ENCODE measurements around the gene SPHK2.
"Not testable (repeated sequence)": the region's sequence is repeated elsewhere in the genome, so short reads cannot be mapped to it uniquely, and the experiment has no call there.

The SPHK2 gene

GRCh38 chr19:48624791-48625723, 5.8 kb downstream of the SPHK2 start:
- DNase-seq (ENCODE audit: low read depth in 2 of 2), result no peak

GRCh38 chr19:48625891-48626327, 6.6 kb downstream of the SPHK2 start:
- DNase-seq (ENCODE audit: low read depth in 2 of 2), result no peak

DNA sequence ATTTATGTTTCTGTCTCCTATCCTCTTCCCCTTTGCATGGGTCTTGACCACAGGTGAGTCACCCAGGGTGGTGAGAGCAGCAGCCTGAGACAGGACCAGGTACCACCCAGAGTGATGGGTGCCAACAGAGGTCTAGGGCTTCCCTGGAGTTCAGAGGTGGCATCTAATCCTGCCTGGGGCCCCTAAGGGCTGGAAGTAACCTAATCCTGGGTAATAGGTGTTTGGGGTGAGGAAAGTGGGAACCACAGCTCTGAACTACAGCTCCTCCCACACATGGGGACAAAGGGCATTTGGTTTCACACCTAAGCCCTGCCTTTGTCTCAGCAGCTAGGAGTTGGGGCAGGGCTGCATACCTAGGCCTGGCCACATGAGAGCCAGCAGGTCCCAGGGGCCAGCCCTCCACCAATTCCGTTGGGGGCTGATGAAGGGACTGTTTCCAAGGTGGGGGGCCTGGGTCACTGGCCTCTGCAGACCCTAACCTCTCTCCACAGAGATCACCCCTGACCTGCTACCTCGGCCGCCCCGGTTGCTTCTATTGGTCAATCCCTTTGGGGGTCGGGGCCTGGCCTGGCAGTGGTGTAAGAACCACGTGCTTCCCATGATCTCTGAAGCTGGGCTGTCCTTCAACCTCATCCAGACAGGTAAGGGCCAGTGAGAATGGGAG, 8.0 kb downstream of the SPHK2 start:
- no peak for DNase-seq (ENCODE audit: low read depth in 2 of 2)

DNA sequence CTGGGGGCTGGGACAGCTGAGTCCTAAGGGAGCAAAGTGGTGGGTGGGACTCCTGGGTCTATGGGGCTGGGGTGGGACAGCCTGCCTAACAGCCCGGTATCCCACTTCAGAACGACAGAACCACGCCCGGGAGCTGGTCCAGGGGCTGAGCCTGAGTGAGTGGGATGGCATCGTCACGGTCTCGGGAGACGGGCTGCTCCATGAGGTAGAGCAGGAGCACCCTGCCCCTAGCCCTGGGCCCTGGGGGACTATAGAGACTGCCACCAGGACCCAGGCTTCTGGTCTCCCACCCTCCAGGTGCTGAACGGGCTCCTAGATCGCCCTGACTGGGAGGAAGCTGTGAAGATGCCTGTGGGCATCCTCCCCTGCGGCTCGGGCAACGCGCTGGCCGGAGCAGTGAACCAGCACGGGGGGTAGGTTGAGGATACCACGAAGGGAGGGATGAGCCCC, 8.6 kb downstream of the SPHK2 start:
- no peak for DNase-seq (ENCODE audit: low read depth in 2 of 2)

DNA sequence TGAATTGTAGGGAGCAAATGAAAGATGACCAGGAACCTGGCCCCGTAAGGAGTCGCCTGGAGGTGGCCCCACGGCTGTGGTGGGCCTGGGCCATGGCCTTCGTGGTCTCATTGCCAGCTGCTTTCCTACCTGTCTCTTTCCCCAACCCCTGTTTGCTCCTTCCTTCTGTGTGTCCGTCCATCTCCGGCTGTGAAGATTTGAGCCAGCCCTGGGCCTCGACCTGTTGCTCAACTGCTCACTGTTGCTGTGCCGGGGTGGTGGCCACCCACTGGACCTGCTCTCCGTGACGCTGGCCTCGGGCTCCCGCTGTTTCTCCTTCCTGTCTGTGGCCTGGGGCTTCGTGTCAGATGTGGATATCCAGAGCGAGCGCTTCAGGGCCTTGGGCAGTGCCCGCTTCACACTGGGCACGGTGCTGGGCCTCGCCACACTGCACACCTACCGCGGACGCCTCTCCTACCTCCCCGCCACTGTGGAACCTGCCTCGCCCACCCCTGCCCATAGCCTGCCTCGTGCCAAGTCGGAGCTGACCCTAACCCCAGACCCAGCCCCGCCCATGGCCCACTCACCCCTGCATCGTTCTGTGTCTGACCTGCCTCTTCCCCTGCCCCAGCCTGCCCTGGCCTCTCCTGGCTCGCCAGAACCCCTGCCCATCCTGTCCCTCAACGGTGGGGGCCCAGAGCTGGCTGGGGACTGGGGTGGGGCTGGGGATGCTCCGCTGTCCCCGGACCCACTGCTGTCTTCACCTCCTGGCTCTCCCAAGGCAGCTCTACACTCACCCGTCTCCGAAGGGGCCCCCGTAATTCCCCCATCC, 9.4 kb downstream of the SPHK2 start:
- no peak for DNase-seq (ENCODE audit: low read depth in 2 of 2)

DNA sequence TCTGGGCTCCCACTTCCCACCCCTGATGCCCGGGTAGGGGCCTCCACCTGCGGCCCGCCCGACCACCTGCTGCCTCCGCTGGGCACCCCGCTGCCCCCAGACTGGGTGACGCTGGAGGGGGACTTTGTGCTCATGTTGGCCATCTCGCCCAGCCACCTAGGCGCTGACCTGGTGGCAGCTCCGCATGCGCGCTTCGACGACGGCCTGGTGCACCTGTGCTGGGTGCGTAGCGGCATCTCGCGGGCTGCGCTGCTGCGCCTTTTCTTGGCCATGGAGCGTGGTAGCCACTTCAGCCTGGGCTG, 9.9 kb downstream of the SPHK2 start:
- no peak for DNase-seq (ENCODE audit: low read depth in 2 of 2)

GRCh38 chr19:48629599-48630295, 10.4 kb downstream of the SPHK2 start:
- DNase-seq (ENCODE audit: low read depth in 2 of 2), result no peak

DNA sequence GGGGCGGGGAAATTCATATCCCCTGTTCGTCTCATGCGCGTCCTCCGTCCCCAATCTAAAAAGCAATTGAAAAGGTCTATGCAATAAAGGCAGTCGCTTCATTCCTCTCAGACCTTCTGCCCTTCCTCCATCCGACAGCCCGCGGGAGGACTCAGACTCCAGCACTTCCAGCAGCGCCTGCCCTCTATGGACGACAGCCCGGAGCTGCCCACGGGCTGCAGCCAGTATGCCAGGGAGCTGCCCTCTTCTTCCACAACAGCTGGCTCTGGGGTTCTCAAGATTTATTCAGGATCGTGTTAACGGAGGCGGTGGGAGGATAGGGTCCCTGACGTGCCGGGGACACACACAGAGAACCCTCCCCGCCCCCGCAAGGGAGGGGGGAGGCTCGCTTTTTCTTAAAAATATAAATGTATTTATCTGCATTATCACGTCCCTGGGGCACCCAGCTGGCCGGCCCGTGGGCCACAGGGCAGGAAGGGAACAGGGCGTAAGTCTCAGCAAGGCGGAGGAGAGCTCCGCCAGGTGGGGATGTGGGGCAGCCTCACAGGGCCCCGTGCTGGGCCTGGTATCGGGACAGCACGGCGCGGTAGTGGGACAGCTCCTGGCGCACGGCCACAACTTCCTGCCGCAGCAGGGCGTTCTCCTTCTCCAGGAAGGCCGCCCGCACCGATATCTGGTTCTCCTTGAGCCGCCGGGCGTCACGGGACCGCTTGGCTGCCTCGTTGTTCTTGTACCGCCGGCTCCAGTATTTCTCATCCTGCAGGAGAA, 11.2 kb downstream of the SPHK2 start:
- no peak for DNase-seq (ENCODE audit: low read depth in 2 of 2)

- no peak for DNase-seq (ENCODE audit: low read depth in 2 of 2)
Observed at GRCh38 chr19:48631225-48631624, 11.9 kb downstream of the SPHK2 start.

GRCh38 chr19:48632286-48632685, 13.0 kb downstream of the SPHK2 start:
- DNase-seq (ENCODE audit: low read depth in 2 of 2), result not testable (repeated sequence)

GRCh38 chr19:48632692-48633147, 13.4 kb downstream of the SPHK2 start:
- no peak for DNase-seq (ENCODE audit: low read depth in 2 of 2)

- DNase-seq (ENCODE audit: low read depth in 2 of 2), result no peak
Observed at GRCh38 chr19:48633148-48634035, 14.1 kb downstream of the SPHK2 start.

DNA sequence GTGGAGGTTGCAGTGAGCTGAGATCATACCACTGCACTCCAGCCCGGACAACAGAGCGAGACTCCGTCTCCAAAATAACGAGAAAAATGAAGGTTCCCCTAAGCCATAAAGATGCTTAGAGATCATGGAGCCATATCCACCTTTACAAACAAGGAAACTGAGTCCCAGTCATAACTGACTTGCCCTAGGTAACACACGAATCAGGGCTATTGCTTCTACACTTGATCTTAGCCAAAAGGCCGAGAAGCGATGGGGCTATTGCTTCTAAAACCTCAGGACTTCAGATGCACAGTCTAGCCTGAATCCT, 14.7 kb downstream of the SPHK2 start:
- no peak for DNase-seq (ENCODE audit: low read depth in 2 of 2)

DNA sequence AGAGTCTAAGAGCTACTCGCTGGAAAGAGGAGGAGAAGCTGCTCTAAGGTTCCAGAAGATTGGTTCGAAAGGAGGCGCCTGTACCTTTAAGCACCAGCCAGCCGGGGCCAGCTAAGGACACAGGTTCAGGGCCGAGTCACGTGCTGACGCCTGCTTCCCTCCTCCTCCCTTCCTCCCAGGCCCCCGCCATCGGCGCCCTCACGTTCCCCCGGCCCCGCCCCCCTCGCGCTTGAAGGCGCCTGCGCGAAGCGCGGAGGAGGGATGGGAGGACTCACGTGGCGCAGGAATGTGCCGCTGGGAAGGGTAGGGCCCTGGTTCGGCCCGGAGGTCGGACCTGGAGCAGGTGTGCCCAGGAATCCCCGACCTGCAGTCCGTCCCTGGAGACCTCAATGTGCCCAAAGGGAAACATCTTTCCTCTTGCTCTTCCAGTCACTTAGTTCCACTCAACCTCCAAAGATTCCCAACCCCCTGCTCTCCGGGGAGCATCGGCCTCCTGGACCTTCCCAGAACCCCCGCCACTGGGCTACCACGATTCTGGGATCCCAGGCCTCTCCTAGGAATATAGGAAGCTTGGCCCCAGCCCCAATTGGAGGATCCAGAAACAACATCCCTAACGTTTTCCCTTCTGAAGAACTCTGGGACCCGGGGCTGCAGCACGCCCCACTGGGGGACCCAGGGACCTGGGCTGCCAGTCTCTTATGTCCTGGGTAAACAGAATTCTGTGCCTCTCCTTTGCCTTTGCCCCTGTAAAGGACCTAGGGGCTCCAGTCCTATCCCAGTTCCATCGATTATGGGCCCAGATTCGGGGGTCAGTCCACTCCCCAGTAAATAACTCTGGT, 15.3 kb downstream of the SPHK2 start:
- DNase-seq (ENCODE audit: low read depth in 2 of 2), result peak; percentile 78 to 82

DNA sequence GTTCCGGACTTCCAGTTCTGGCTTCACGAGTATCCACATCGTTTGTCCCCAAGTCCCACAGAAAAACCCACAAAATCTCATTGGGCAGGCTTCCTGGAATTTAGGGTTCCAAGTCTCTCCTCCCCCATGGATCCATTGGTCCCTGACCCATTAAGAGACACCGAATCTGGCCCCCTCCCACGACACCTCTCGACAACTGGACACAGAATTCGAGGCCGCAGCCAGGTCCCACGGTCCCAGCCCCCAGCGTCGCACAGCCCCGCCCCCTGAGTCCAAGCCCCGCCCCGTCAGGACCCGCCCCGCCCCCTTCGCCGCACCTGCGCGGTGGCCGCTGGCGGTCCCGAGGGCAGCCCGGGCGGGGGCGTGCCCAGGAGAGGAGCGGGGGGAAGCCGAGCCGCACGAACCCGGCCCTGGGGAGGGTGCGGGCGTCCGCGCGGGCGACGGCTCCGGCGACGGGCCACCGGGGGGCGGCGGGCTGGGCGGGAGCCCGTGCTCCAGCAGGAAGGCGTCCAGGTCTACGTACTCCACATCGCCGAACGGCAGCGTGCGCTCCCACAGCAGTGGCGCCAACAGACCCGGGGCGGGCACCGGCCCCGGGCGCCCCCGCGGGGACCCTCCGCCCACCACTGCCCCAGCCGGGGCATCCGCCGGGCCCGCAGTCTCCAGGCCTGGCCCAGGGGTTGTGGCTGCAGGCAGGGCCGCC, 16.1 kb downstream of the SPHK2 start:
- DNase-seq (ENCODE audit: low read depth in 2 of 2), result peak; percentile 56 to 68

GRCh38 chr19:48635966-48636858, 16.9 kb downstream of the SPHK2 start:
- DNase-seq (ENCODE audit: low read depth in 2 of 2), result no peak

GRCh38 chr19:48636859-48637448, 17.6 kb downstream of the SPHK2 start, which contains the start of gene DBP:
Gene DBP, minus strand, starts transcription at chr19:48637379. Its CDS starts 385 bp downstream, at chr19:48636994.
- DNase-seq (ENCODE audit: low read depth in 2 of 2), result no peak

Measured in stimulated activated CD8-positive, alpha-beta memory T cell treated with anti-CD3 and anti-CD28 coated beads, Interleukin-2, amount 100 ng/mL, for 1 hour (primary cell).